ENCODE results near the gene CDC20B. TPM values are rescaled to one million over a fixed set of nuclear protein-coding genes. Genes with fewer than 3 reads are reported as not detected.

The CDC20B gene
- polyA plus RNA-seq, 3 donors = not detected

DNA sequence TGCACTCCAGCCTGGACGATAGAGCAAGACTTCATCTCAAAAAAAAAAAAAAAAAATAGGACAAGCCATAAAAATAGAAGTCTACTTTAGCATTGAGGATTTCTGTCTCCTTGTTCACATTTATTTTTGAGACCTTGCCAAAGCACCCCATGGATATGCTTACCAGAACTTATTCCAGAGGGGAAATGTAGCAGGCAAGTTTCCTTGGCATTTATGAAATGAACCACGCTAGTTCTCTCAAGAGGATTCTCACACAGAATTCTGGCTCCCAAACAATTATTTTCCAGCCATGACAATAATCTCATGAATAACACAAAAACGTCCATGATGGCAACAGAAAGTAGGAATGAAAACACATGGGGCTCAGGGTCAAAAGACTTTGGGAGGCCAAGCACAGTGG is 36.5 kb downstream of the CDC20B start:
- DNase-seq = no peak
- H3K27ac Mint-ChIP-seq = no peak overlapping the region
- H3K27ac ChIP-seq (ENCODE audit: low read depth in 1 of 2, low read length in 2 of 2) = no peak overlapping the region
- H3K79me2 ChIP-seq (ENCODE audit: insufficient read depth, low read length) = no peaks in the 10 kb centered on the region
- H3K4me1 ChIP-seq (ENCODE audit: control insufficient read depth in 1 of 2, insufficient read depth in 2 of 2, low read length in 2 of 2) = no peaks in the 10 kb centered on the region
- no peaks in the 10 kb centered on the region for H3K36me3 Mint-ChIP-seq
- no peak overlapping the region for H3K4me3 Mint-ChIP-seq
- no peak overlapping the region for H3K4me2 ChIP-seq (replicated peaks; ENCODE audit: extremely low read depth, low read length, poor library complexity, severe bottlenecking)
- no peaks in the 10 kb centered on the region for H3K4me1 Mint-ChIP-seq
- no peak overlapping the region for H2AFZ ChIP-seq (ENCODE audit: insufficient read depth, low read depth, low read length, poor library complexity, severe bottlenecking)
- no peaks in the 10 kb centered on the region for H3K36me3 ChIP-seq (replicated peaks in 1 of 2; ENCODE audit: control insufficient read depth in 1 of 2, insufficient read depth in 2 of 2, low read length in 2 of 2)
- no peaks in the 10 kb centered on the region for H4K20me1 ChIP-seq (ENCODE audit: insufficient read depth, low read length)
- intact Hi-C loops (cut with micrococcal nuclease) = no loop called here
- peaks cover 0 to 4% (median under 1%) of the 10 kb centered on the region in 7 donors for H3K9me3 Mint-ChIP-seq
- no peaks in the 10 kb centered on the region for H3K27me3 ChIP-seq (ENCODE audit: control insufficient read depth in 2 of 2, insufficient read depth in 2 of 2, low read length in 2 of 2)
- H3K9ac ChIP-seq (ENCODE audit: insufficient read depth, low read length, poor library complexity, severe bottlenecking) = no peak overlapping the region
- 100% methylated on average over 1 of the region's 3 CpGs for WGBS (ENCODE audit: insufficient coverage)
- no peak overlapping the region for H3K4me3 ChIP-seq (replicated peaks in 1 of 3; ENCODE audit: low read depth in 2 of 3, low read length in 3 of 3)
- TF ChIP-seq, protein P1, sequence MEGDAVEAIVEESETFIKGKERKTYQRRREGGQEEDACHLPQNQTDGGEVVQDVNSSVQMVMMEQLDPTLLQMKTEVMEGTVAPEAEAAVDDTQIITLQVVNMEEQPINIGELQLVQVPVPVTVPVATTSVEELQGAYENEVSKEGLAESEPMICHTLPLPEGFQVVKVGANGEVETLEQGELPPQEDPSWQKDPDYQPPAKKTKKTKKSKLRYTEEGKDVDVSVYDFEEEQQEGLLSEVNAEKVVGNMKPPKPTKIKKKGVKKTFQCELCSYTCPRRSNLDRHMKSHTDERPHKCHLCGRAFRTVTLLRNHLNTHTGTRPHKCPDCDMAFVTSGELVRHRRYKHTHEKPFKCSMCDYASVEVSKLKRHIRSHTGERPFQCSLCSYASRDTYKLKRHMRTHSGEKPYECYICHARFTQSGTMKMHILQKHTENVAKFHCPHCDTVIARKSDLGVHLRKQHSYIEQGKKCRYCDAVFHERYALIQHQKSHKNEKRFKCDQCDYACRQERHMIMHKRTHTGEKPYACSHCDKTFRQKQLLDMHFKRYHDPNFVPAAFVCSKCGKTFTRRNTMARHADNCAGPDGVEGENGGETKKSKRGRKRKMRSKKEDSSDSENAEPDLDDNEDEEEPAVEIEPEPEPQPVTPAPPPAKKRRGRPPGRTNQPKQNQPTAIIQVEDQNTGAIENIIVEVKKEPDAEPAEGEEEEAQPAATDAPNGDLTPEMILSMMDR (IDR thresholded peaks at IDR 0.05) = no peak
- H3K9me3 ChIP-seq (replicated peaks in 1 of 2; ENCODE audit: control insufficient read depth in 1 of 2, insufficient read depth in 1 of 2, low read length in 2 of 2) = no peaks in the 10 kb centered on the region
- peaks cover 1 to 2% (median 1%) of the 10 kb centered on the region in 3 donors for H3K27me3 Mint-ChIP-seq (ENCODE audit: low read depth in 3 of 3)

DNA sequence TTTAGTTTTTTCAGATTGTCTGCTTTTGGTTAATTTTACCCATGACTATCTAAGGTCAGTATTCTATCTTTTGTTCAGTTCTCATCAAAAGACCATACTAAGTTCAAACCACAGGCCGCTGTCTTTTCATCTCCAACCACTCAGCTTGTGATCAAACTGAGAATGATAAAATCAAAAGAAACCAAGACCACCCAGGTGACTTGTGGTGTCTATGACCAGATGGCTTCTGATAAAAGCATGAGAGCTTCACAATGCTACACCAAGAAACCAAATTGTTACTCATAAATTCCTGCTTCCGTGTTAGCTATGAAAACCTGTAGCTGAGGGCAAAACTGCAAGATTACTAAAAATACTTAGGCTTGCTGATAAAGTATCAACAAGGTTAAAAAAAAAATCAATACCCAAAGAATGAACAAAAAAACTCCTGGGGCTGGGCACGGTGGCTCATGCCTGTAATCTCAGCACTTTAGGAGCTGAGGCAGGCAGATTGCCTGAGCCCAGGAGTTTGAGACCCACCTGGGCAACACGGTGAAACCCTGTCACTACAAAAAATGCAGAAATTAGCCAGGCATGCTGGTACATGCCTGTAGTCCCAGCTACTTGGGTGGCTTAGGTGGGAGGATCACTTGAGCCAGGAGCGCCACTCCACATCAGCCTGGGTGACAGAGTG is 38.8 kb downstream of the CDC20B start:
- Histone ChIP-seq H3K36me3 (replicated peaks in 1 of 2; ENCODE audit: control insufficient read depth in 1 of 2, insufficient read depth in 2 of 2, low read length in 2 of 2) (no peaks in the 10 kb centered on the region), H3K4me1 (ENCODE audit: control insufficient read depth in 1 of 2, insufficient read depth in 2 of 2, low read length in 2 of 2) (no peaks in the 10 kb centered on the region), H2AFZ (ENCODE audit: insufficient read depth, low read depth, low read length, poor library complexity, severe bottlenecking) (no peak overlapping the region), H4K20me1 (ENCODE audit: insufficient read depth, low read length) (no peaks in the 10 kb centered on the region), H3K9me3 (replicated peaks in 1 of 2; ENCODE audit: control insufficient read depth in 1 of 2, insufficient read depth in 1 of 2, low read length in 2 of 2) (peaks cover 0 to 5% of the 10 kb centered on the region in 2 donors), H3K27me3 (ENCODE audit: control insufficient read depth in 2 of 2, insufficient read depth in 2 of 2, low read length in 2 of 2) (no peaks in the 10 kb centered on the region), H3K4me2 (replicated peaks; ENCODE audit: extremely low read depth, low read length, poor library complexity, severe bottlenecking) (no peak overlapping the region), H3K79me2 (ENCODE audit: insufficient read depth, low read length) (no peaks in the 10 kb centered on the region), H3K27ac (ENCODE audit: low read depth in 1 of 2, low read length in 2 of 2) (no peak overlapping the region), H3K9ac (ENCODE audit: insufficient read depth, low read length, poor library complexity, severe bottlenecking) (no peak overlapping the region), H3K4me3 (replicated peaks in 1 of 3; ENCODE audit: low read depth in 2 of 3, low read length in 3 of 3) (no peak overlapping the region)
- intact Hi-C loops (cut with micrococcal nuclease) = no loop called here
- H3K36me3 Mint-ChIP-seq = no peaks in the 10 kb centered on the region
- WGBS (ENCODE audit: insufficient coverage) = 90% methylated on average over 2 of the region's 5 CpGs
- H3K27me3 Mint-ChIP-seq (ENCODE audit: low read depth in 3 of 3) = peaks cover under 1 to 5% (median 1%) of the 10 kb centered on the region in 3 donors
- H3K9me3 Mint-ChIP-seq = peaks cover 4 to 12% (median 7%) of the 10 kb centered on the region in 7 donors
- H3K4me3 Mint-ChIP-seq = no peak overlapping the region
- TF ChIP-seq, protein P1 (IDR thresholded peaks at IDR 0.05) = no peak
- no peak for DNase-seq
- H3K27ac Mint-ChIP-seq = no peak overlapping the region
- no peaks in the 10 kb centered on the region for H3K4me1 Mint-ChIP-seq
